DND-41 (cell line): ENCODE measurements around the gene HOXC11.

Experiments used
- ATAC-seq: fragments of 200-7000 bp; cut with Tn5 transposase; 3 replicates; pipeline ENCODE4 v1.9.1; 2021; ENCODE audit warnings: low read depth; ENCODE audit not compliant: insufficient read depth
- DNase-seq: peaks from one replicate; pipeline ENCODE4 v3.0.0-alpha.2; 2020
- H2AFZ ChIP-seq: 2 replicates; pipeline ENCODE4 v1.6.0; 2012; ENCODE audit warnings: low read depth, low read length
- H3K27ac ChIP-seq: 2 replicates; pipeline ENCODE4 v1.5.1; 2012; ENCODE audit warnings: low read length, inconsistent platforms
- H3K27me3 ChIP-seq: fragments of 200-600 bp; sonication (generic); 2 replicates; pipeline ENCODE4 v1.6.0; 2012; ENCODE audit warnings: low read length, mild to moderate bottlenecking, inconsistent platforms; ENCODE audit not compliant: insufficient read depth, poor library complexity
- H3K36me3 ChIP-seq: 2 replicates; pipeline ENCODE4 v1.5.1; 2012; ENCODE audit warnings: low read length, inconsistent platforms; ENCODE audit not compliant: insufficient read depth
- H3K4me1 ChIP-seq: 2 replicates; pipeline ENCODE4 v1.5.1; 2012; ENCODE audit warnings: mild to moderate bottlenecking, low read length; ENCODE audit not compliant: insufficient read depth
- H3K4me2 ChIP-seq: 2 replicates; pipeline ENCODE4 v1.6.0; 2012; ENCODE audit warnings: mild to moderate bottlenecking, moderate library complexity, low read length, inconsistent platforms; ENCODE audit not compliant: insufficient read depth
- H3K4me3 ChIP-seq, 2 experiments: fragments of 200-600 bp in 1 of 2; shearing (Covaris generic) in 1 of 2; 2 replicates each; pipeline ENCODE4 v1.5.1; 2012 to 2016; ENCODE audit warnings: inconsistent platforms in 2 of 2, low read length in 2 of 2, mild to moderate bottlenecking in 2 of 2, low read depth in 1 of 2, moderate library complexity in 1 of 2
- H3K79me2 ChIP-seq: 2 replicates; pipeline ENCODE4 v1.6.0; 2012; ENCODE audit warnings: low read length, inconsistent platforms; ENCODE audit not compliant: insufficient read depth
- H3K9ac ChIP-seq: 2 replicates; pipeline ENCODE4 v1.6.0; 2012; ENCODE audit warnings: low read depth, mild to moderate bottlenecking, inconsistent platforms, low read length, moderate library complexity
- H3K9me3 ChIP-seq: 2 replicates; pipeline ENCODE4 v1.5.1; 2012; ENCODE audit warnings: low read length, moderate library complexity, mild to moderate bottlenecking, inconsistent platforms; ENCODE audit not compliant: insufficient read depth, severe bottlenecking
- H4K20me1 ChIP-seq: 2 replicates; pipeline ENCODE4 v1.6.0; 2012; ENCODE audit warnings: low read length; ENCODE audit not compliant: insufficient read depth
- EZH2 ChIP-seq: IDR thresholded peaks from 3 replicates; pipeline ENCODE4 v1.6.1; 2012; ENCODE audit warnings: borderline replicate concordance, low read depth, mild to moderate bottlenecking, moderate library complexity, low read length, inconsistent platforms; ENCODE audit not compliant: severe bottlenecking
- TF ChIP-seq, protein P1 (sequence below): IDR thresholded peaks from 2 replicates; pipeline ENCODE4 v1.5.1; 2012; ENCODE audit warnings: borderline replicate concordance, low read length, moderate library complexity, mild to moderate bottlenecking; ENCODE audit not compliant: poor library complexity, severe bottlenecking; ENCODE audit errors: extremely low read depth

Gene HOXC11

DNA sequence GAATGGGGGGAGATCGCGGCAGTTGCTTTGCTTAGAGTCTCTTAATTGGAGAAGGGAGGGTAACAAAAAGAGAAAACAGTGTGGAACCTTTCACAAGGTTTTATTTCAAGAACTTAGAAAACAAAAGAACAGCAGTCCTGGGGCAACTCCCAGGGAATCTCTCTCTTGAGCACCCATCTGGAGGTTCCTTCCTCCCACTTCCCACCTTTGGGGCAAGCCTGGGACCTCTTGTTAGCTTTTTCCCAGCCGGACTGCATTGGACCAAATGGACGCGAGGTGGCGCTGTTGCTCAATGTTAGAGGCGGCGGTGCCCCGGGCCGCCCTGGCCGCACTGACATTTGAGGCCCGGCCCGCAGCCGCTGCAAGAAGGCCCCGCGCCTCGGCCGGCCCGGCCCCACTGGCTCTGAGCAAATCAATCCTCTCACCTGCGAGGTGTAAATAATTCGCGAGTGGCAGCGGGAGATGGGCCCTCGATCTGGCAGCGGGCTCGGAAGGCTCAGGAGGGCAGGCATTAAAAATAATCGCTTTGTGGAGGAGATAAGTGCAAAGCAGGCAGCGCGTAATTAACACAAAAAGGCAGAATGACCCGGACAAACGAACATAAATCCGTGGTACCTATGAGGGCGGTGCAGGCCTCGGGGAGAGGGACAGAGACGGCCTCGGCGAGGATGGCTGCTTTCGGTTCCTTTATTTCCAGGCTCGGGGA, 33.1 kb downstream of the HOXC11 start:
- DNase-seq (peak; percentile 78), ATAC-seq (peak; percentile 96)
- TF ChIP-seq EZH2: no peak
- TF ChIP-seq, protein P1, sequence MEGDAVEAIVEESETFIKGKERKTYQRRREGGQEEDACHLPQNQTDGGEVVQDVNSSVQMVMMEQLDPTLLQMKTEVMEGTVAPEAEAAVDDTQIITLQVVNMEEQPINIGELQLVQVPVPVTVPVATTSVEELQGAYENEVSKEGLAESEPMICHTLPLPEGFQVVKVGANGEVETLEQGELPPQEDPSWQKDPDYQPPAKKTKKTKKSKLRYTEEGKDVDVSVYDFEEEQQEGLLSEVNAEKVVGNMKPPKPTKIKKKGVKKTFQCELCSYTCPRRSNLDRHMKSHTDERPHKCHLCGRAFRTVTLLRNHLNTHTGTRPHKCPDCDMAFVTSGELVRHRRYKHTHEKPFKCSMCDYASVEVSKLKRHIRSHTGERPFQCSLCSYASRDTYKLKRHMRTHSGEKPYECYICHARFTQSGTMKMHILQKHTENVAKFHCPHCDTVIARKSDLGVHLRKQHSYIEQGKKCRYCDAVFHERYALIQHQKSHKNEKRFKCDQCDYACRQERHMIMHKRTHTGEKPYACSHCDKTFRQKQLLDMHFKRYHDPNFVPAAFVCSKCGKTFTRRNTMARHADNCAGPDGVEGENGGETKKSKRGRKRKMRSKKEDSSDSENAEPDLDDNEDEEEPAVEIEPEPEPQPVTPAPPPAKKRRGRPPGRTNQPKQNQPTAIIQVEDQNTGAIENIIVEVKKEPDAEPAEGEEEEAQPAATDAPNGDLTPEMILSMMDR: peak; percentile 95
- Histone ChIP-seq H3K27ac (no peak overlapping the region), H2AFZ (peak overlapping the region; percentile 55; the same call in 1 of the 2 replicates), H3K27me3 (peaks cover 85% of the 10 kb centered on the region), H3K79me2 (no peaks in the 10 kb centered on the region), H3K9ac (peak overlapping the region; percentile 25), H4K20me1 (no peaks in the 10 kb centered on the region), H3K4me3 (no peak overlapping the region), H3K9me3 (no peaks in the 10 kb centered on the region), H3K36me3 (no peaks in the 10 kb centered on the region), H3K4me2 (peak overlapping the region; percentile 39), H3K4me1 (peaks cover 8% of the 10 kb centered on the region)

DNA sequence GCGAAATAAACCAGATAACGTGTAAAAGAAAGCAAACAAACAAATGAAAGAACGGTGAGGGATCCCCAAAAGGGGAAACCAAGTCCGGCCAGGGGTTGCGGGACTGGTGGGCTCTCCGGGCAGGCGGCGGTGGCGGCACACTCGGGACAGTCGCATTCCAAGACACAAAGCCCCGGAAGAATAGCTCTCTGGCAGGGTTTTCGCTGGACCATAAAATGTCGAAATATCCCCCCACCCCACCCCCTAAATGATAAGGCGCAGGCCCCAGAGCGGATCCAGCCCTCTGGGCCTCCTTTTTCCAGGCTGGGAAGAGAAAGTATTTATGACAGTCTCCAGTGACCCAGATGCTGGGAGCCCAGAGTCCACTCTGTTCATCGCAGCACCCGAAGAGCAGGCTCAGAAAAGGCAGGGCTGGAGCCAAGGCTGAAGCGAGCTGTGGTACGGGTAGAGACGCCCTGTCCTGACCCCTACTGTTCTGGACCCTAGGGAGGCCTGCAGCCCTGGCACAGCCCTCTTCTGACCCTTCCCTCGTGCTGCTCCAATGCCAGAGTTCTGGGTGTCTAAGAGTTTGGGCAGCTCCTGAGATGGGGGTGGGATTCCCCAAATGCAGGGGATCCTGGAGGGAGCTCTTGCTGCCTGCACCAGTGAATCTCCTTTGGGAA, 33.8 kb downstream of the HOXC11 start:
- H2AFZ ChIP-seq: no peak overlapping the region
- H3K27me3 ChIP-seq: peaks cover 85% of the 10 kb centered on the region
- H3K4me3 ChIP-seq: no peak overlapping the region

DNA sequence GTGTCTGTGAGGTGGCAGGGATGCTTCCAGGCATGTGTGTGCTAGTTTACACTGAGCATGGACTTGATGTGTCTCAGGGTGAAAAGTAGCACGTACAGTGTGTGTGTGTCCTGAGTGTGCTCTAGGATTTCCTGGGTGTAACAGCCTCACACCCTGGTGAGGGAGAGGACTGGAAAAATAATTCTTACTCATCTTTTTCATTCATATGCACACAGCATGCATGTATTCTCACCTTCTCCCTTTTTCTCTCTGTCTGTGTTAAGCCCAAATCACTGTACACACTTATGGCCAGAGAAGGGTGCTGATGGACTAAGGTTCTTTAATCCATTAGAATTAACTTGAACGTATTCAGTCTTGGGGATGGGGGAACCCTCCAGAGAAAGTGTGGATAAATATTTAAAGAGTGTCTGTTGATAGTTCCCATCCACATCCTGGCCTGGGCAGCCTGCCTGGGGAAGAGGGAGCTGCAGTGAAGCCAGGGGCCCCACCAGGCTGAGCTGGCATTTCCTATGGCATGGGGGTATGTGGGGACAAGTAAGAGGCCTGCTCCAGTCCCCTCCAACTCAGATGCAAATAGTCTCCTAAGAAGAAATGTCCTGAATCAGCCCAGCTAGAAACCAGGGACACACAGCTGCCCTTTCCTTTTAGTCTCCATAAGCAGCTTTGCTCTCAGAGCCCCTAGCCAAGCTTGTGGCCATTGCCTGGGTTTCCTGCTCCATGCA, 34.8 kb downstream of the HOXC11 start:
- Histone ChIP-seq H3K79me2 (no peaks in the 10 kb centered on the region), H3K9ac (no peak overlapping the region), H3K27me3 (peaks cover 82% of the 10 kb centered on the region), H3K4me2 (no peak overlapping the region), H2AFZ (no peak overlapping the region), H3K9me3 (no peaks in the 10 kb centered on the region), H3K36me3 (no peaks in the 10 kb centered on the region), H3K4me1 (peaks cover 8% of the 10 kb centered on the region), H3K4me3 (no peak overlapping the region), H3K27ac (no peak overlapping the region), H4K20me1 (no peaks in the 10 kb centered on the region)
- TF ChIP-seq EZH2: no peak
- TF ChIP-seq, protein P1: no peak
- ATAC-seq: no peak
- DNase-seq: no peak

More for the DNA sequence above, 33.8 kb downstream of the HOXC11 start:
- Histone ChIP-seq H3K36me3 (no peaks in the 10 kb centered on the region), H3K9me3 (no peaks in the 10 kb centered on the region), H3K4me2 (no peak overlapping the region), H3K79me2 (no peaks in the 10 kb centered on the region), H3K27ac (no peak overlapping the region), H3K4me1 (peaks cover 8% of the 10 kb centered on the region), H3K9ac (no peak overlapping the region), H4K20me1 (no peaks in the 10 kb centered on the region)
- TF ChIP-seq EZH2: no peak
- TF ChIP-seq, protein P1: no peak
- no peak for DNase-seq
- no peak for ATAC-seq
